Thyroid gland (tissue), 4 donors: Measurements from ENCODE around the gene SPRY4. TPM values are rescaled to one million over a fixed set of nuclear protein-coding genes. Genes with fewer than 3 reads are reported as not detected.
A peak's percentile ranks its signal among the peaks of the same experiment; 100 is the strongest.

ENCODE experiments used
- DNase-seq, 2 donors: peaks; one replicate each; pipeline ENCODE4 v3.0.0-alpha.2; 2019
- H3K27ac ChIP-seq, 3 donors: fragments of 200-600 bp; sonication (generic); 1 replicate in 2 of 3; 2 replicates in 1 of 3; pipeline ENCODE4 v1.5.1; 2016 to 2019; ENCODE audit warnings: mild to moderate bottlenecking in 1 of 3, moderate library complexity in 1 of 3
- H3K27me3 ChIP-seq: fragments of 200-600 bp; sonication (generic); one replicate; pipeline ENCODE4 v1.5.1; 2019
- H3K36me3 ChIP-seq, 2 donors: fragments of 200-600 bp; sonication (generic); one replicate each; pipeline ENCODE4 v1.5.1; 2016 to 2019
- H3K4me1 ChIP-seq, 2 donors: fragments of 200-600 bp; sonication (generic); one replicate each; pipeline ENCODE4 v1.5.1; 2017 to 2019
- H3K4me3 ChIP-seq, 3 donors: fragments of 200-600 bp; sonication (generic); replicated peaks in 1 of 3; 1 replicate in 2 of 3; 2 replicates in 1 of 3; pipeline ENCODE4 v1.5.1; 2016; ENCODE audit warnings: mild to moderate bottlenecking in 1 of 3
- H3K9me3 ChIP-seq: fragments of 200-600 bp; sonication (generic); one replicate; pipeline ENCODE4 v1.5.1; 2017
- CTCF ChIP-seq, 6 experiments: fragments of 200-600 bp in 3 of 6; fragments of 450-650 bp in 3 of 6; sonication (generic) in 3 of 6; IDR thresholded peaks; one replicate each; pipeline ENCODE4 v1.5.1; 2016 to 2019; ENCODE audit warnings: antibody characterized with exemption in 6 of 6, mild to moderate bottlenecking in 2 of 6, inconsistent platforms in 1 of 6, moderate library complexity in 1 of 6
- POLR2A ChIP-seq, 2 donors: fragments of 450-650 bp; IDR thresholded peaks; one replicate each; pipeline ENCODE4 v1.6.1; 2017; ENCODE audit warnings: antibody characterized with exemption in 2 of 2, mild to moderate bottlenecking in 2 of 2, moderate library complexity in 1 of 2
- WGBS, 2 donors: methylation state at CpG; one replicate each; pipeline ENCODE4 v1.1.5; 2017; 5-methylcytosine and 5-hydroxymethylcytosine counted together
- intact Hi-C: fragments of 100-400 bp; cut with DNase I; formaldehyde crosslinking; loops from one replicate; pipeline ENCODE4 v1.15.1; 2023
- total RNA-seq, 4 donors: library from RNA; depleted of rRNA; stranded (reverse); fragments of >200 nt; gene quantifications; one replicate each; pipeline ENCODE4 v1.2.3, GENCODE V29; 2016

SPRY4 gene
- total RNA-seq, 4 donors from 2014 or later, result 11.7 to 32.8 (median 18.6) TPM

GRCh38 chr5:142325725-142326479 lies 1.1 kb upstream of the SPRY4 start:
- H3K36me3 ChIP-seq, result no peaks in the 10 kb centered on the region
- peak; percentile 65 for DNase-seq
- no peak for TF ChIP-seq POLR2A (IDR thresholded peaks at IDR 0.05)
- no peak for TF ChIP-seq CTCF (IDR thresholded peaks at IDR 0.05)
- no peaks in the 10 kb centered on the region for H3K9me3 ChIP-seq
- H3K4me3 ChIP-seq, result peak overlapping the region; percentile 15 to 53 (median 34)
- intact Hi-C loops, result no loop called here
- 3 to 8% methylated on average over 28 to 30 of the region's 44 CpGs for whole genome bisulfite sequencing, 2 donors
- H3K4me1 ChIP-seq, result peaks cover 18 to 22% of the 10 kb centered on the region in 2 donors
- H3K27me3 ChIP-seq, result no peaks in the 10 kb centered on the region
- peak overlapping the region; percentile 26 to 88 (median 76) for H3K27ac ChIP-seq

GRCh38 chr5:142324136-142324870 lies 518 bp downstream of the SPRY4 start:
- intact Hi-C loops, result no loop called here
- WGBS, 2 donors, result 6 to 15% methylated on average over 15 to 31 of the region's 58 CpGs
- Histone ChIP-seq H3K27me3 (no peaks in the 10 kb centered on the region), H3K9me3 (no peaks in the 10 kb centered on the region), H3K4me1 (peaks cover 18 to 30% of the 10 kb centered on the region in 2 donors), H3K36me3 (no peaks in the 10 kb centered on the region), H3K4me3 (peak overlapping the region; percentile 53 to 85 (median 55)), H3K27ac (peak overlapping the region; percentile 33 to 88 (median 86))
- peak; percentile 29 to 55 for DNase-seq
- TF ChIP-seq CTCF (IDR thresholded peaks at IDR 0.05) (peak in 3 of 6 experiments; percentile 28 to 39 (median 30)), POLR2A (IDR thresholded peaks at IDR 0.05) (no peak)

GRCh38 chr5:142323480-142324135 lies 1.2 kb downstream of the SPRY4 start:
- H3K27ac ChIP-seq, result peak overlapping the region; percentile 0 to 88 (median 86)
- 47 to 72% methylated on average over 15 to 19 of the region's 19 CpGs for WGBS, 2 donors
- H3K27me3 ChIP-seq, result no peaks in the 10 kb centered on the region
- no peaks in the 10 kb centered on the region for H3K36me3 ChIP-seq
- peaks cover 18 to 35% of the 10 kb centered on the region in 2 donors for H3K4me1 ChIP-seq
- intact Hi-C loops, result no loop called here
- TF ChIP-seq CTCF (IDR thresholded peaks at IDR 0.05) (no peak), POLR2A (IDR thresholded peaks at IDR 0.05) (no peak)
- peak overlapping the region in 1 of 3 donors; percentile 53 for H3K4me3 ChIP-seq
- no peaks in the 10 kb centered on the region for H3K9me3 ChIP-seq
- no peak for DNase-seq

GRCh38 chr5:142322747-142323479 lies 1.9 kb downstream of the SPRY4 start:
- Histone ChIP-seq H3K9me3 (no peaks in the 10 kb centered on the region), H3K4me3 (peak overlapping the region in 1 of 3 donors; percentile 53), H3K36me3 (no peaks in the 10 kb centered on the region), H3K27ac (peak overlapping the region; percentile 22 to 88 (median 86)), H3K27me3 (no peaks in the 10 kb centered on the region), H3K4me1 (peaks cover 18 to 35% of the 10 kb centered on the region in 2 donors)
- TF ChIP-seq POLR2A (IDR thresholded peaks at IDR 0.05) (no peak), CTCF (IDR thresholded peaks at IDR 0.05) (no peak)
- intact Hi-C loops, result no loop called here
- WGBS, 2 donors, result 73 to 86% methylated on average over 14 to 15 of the region's 15 CpGs
- no peak for DNase-seq
